ENCODE data around the gene STK10.

Gene STK10

GRCh38 chr5:172049226-172049796, 138.7 kb downstream of the STK10 start:
- Histone ChIP-seq H4K20me1 (ENCODE audit: control insufficient read depth, insufficient read depth, low read depth, low read length) (no peaks in the 10 kb centered on the region), H3K4me1 (ENCODE audit: control insufficient read depth, low read length) (peaks cover 6% of the 10 kb centered on the region; the same call in 1 of the 2 replicates), H3K9me3 (ENCODE audit: control insufficient read depth, insufficient read depth, low read length) (no peaks in the 10 kb centered on the region), H3K4me2 (ENCODE audit: low read length) (no peak overlapping the region), H3K4me3 (ENCODE audit: low read length) (no peak overlapping the region), H3K79me2 (ENCODE audit: control insufficient read depth, low read length) (no peaks in the 10 kb centered on the region), H3K9me2 (replicated peaks; ENCODE audit: control insufficient read depth, low read length) (no peaks in the 10 kb centered on the region), H3K27me3 (ENCODE audit: control insufficient read depth, low read length) (no peaks in the 10 kb centered on the region), H3K36me3 (ENCODE audit: control insufficient read depth, low read length) (peaks cover 13% of the 10 kb centered on the region), H3K27ac (ENCODE audit: low read depth, low read length) (no peak overlapping the region), H3F3A (ENCODE audit: control insufficient read depth, insufficient read depth) (no peaks in the 10 kb centered on the region)
- no peak for TF ChIP-seq EZH2phosphoT487 (IDR thresholded peaks at IDR 0.05; ENCODE audit: borderline replicate concordance, low read length)
- TF ChIP-seq CTCF (IDR thresholded peaks at IDR 0.05; ENCODE audit: low read depth, low read length, poor library complexity, severe bottlenecking) = no peak

DNA sequence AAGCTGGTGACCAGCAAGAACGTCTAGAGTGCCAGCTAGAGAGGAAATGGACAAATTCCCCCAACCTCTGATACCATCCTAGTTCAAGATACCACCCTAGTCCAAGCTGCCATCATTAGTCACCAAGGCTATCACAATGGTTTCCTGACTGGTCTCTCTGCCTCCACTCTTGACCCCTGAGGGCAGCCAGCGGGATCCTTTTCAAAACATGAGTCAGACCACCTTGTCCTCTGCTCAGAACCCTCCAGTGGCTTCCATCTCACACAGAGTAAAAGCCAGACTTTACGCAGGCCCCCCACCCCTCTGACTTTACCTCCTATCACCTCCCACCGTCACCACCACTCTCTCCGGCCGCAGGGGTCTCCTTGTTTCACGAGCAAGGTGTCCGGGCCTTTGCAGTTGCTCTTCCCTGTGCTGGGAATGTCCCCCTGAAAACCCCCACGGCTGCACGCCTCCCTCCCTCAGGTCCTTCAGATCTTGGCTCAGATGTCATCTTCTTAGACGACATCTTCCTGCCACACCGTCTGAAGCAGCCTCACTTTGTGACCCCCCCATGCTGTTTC, 139.4 kb downstream of the STK10 start:
- Histone ChIP-seq H3K9me3 (ENCODE audit: control insufficient read depth, insufficient read depth, low read length) (no peaks in the 10 kb centered on the region), H3K4me2 (ENCODE audit: low read length) (no peak overlapping the region), H3K27me3 (ENCODE audit: control insufficient read depth, low read length) (no peaks in the 10 kb centered on the region), H4K20me1 (ENCODE audit: control insufficient read depth, insufficient read depth, low read depth, low read length) (no peaks in the 10 kb centered on the region), H3K79me2 (ENCODE audit: control insufficient read depth, low read length) (no peaks in the 10 kb centered on the region), H3K27ac (ENCODE audit: low read depth, low read length) (no peak overlapping the region), H3K36me3 (ENCODE audit: control insufficient read depth, low read length) (peaks cover 13% of the 10 kb centered on the region), H3K4me3 (ENCODE audit: low read length) (no peak overlapping the region), H3K4me1 (ENCODE audit: control insufficient read depth, low read length) (peaks cover 6% of the 10 kb centered on the region; the same call in 1 of the 2 replicates), H3F3A (ENCODE audit: control insufficient read depth, insufficient read depth) (no peaks in the 10 kb centered on the region), H3K9me2 (replicated peaks; ENCODE audit: control insufficient read depth, low read length) (no peaks in the 10 kb centered on the region)
- no peak for TF ChIP-seq CTCF (IDR thresholded peaks at IDR 0.05; ENCODE audit: low read depth, low read length, poor library complexity, severe bottlenecking)
- no peak for TF ChIP-seq EZH2phosphoT487 (IDR thresholded peaks at IDR 0.05; ENCODE audit: borderline replicate concordance, low read length)

DNA sequence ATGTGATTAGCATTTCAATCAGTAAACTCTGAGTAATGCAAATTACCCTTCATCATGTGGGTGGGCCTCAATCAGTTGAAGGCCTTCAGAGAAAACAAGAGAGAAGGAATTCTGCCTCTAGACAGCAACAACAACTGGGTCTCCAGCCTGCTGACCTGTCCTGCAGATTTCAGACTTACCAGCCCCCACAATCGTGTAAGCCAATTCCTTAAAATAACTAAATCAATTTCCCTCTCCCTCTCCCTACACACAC, 139.9 kb downstream of the STK10 start:
- Histone ChIP-seq H3F3A (ENCODE audit: control insufficient read depth, insufficient read depth) (no peaks in the 10 kb centered on the region), H3K27ac (ENCODE audit: low read depth, low read length) (no peak overlapping the region), H3K27me3 (ENCODE audit: control insufficient read depth, low read length) (no peaks in the 10 kb centered on the region), H3K9me2 (replicated peaks; ENCODE audit: control insufficient read depth, low read length) (no peaks in the 10 kb centered on the region), H3K36me3 (ENCODE audit: control insufficient read depth, low read length) (peaks cover 13% of the 10 kb centered on the region), H3K4me1 (ENCODE audit: control insufficient read depth, low read length) (peaks cover 6% of the 10 kb centered on the region; the same call in 1 of the 2 replicates), H3K4me2 (ENCODE audit: low read length) (no peak overlapping the region), H4K20me1 (ENCODE audit: control insufficient read depth, insufficient read depth, low read depth, low read length) (no peaks in the 10 kb centered on the region), H3K9me3 (ENCODE audit: control insufficient read depth, insufficient read depth, low read length) (no peaks in the 10 kb centered on the region), H3K4me3 (ENCODE audit: low read length) (no peak overlapping the region), H3K79me2 (ENCODE audit: control insufficient read depth, low read length) (no peaks in the 10 kb centered on the region)
- TF ChIP-seq CTCF (IDR thresholded peaks at IDR 0.05; ENCODE audit: low read depth, low read length, poor library complexity, severe bottlenecking) (no peak), EZH2phosphoT487 (IDR thresholded peaks at IDR 0.05; ENCODE audit: borderline replicate concordance, low read length) (no peak)

Data from DOHH2 (cell line).